DLD1 (cell line): ENCODE data around the gene MYO15A.
"Not testable (repeated sequence)": the region's sequence is repeated elsewhere in the genome, so short reads cannot be mapped to it uniquely, and the experiment has no call there.

Experiments used
- in situ Hi-C: cut with HindIII; loops from 2 replicates; pipeline ENCODE4 v1.10.0; 2017; ENCODE audit warnings: low sequenced_read_pairs

Gene MYO15A

GRCh38 chr17:18206962-18207361 lies 98.4 kb downstream of the MYO15A start:
- in situ Hi-C loops, result no loop called here

- in situ Hi-C loops, result no loop called here
Observed at GRCh38 chr17:18208092-18208491, 99.5 kb downstream of the MYO15A start.

DNA sequence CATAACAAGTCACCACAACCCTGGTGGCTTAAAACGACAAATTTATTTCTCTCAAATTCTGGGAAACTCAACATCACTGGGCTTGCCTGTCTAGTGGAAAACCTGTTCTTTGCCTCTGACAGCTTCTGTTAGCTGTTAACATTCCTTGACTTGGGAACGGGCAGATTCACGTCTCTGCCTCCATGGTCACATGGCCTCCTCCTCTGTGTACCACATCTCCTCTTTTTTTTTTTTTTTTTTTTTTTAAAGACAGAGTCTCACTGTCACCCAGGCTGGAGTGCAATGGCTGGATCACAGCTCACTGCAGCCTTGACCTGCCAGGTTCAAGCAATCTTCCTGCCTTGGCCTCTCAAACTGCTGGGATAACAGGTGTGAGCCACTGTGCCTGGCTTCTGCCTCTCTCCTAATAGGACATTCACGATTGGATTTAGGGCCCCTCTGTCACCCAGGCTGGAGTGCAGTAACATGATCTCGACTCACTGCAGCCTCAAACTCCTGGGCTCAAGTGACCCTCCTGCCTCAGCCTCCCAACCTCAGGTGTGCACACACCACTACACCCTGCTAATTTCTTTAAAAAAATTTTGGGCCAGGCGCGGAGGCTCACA lies 105.2 kb downstream of the MYO15A start:
- in situ Hi-C loops, result no loop called here

DNA sequence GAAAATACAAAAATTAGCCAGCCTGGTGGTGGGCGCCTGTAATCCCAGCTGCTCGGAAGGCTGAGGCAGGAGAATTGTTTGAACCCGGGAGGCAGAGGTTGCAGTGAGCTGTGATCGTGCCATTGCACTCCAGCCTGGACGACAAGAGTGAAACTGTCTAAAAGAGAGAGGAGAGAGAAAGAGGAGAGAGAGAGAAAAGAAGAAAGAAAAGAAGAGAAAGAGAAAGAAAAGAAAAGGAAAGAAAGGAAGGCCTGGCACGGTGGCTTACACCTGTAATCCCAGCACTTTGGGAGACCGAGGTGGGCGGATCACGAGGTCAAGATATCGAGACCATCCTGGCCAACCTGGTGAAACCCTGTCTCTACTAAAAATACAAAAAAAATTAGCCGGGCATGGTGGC lies 108.3 kb downstream of the MYO15A start:
- in situ Hi-C loops, result not testable (repeated sequence)

- in situ Hi-C loops, result no loop called here
Observed at GRCh38 chr17:18217412-18218015, 109.0 kb downstream of the MYO15A start.

DNA sequence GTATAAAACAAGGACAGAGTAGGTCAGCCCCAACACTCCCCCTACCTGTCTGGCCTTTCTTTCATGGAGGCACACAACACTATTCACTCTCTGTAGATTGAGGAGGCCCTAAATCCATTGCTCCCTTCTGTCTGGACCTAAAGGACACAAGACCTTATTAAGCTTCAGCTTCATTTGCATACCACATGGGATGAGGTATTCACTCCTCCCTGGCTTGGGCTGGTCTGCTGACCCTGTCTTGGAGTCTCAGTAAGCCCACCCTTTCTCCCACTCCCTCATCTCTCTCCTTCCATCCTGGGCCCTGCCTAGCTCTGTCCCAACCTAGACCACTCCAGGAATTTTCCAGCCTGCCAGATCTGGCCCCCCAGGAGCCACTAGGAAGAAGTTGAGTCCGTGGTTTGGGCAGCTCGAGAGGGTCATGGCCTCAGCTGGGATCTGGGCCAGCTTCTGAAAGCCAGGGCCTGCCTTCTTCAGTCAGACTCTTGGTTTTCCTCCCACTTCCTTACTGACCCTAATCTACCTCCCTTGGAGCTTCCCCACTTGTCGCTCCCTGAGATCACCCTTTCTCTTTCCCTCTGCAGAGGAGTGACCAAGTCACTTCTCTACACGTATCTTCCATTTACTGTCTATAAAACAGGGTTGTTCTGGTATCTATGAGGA lies 110.3 kb downstream of the MYO15A start:
- in situ Hi-C loops, result no loop called here

DNA sequence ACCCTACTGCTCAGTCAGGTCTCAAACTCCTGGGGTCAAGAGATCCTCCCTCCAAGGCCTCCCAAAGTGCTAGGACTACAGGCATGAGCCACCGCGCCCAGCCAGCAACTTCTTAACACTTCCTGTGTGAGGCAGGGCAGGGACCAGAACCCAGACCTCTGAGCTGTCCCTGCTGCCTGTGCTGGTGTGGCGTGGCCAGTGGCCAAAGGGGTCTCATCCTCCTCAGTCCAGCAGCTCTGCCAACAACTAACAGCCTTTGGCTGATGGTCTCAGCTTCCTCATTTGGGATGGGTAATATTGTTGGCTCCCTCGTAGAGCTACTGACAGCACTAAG lies 115.5 kb downstream of the MYO15A start:
- in situ Hi-C loops, result no loop called here

DNA sequence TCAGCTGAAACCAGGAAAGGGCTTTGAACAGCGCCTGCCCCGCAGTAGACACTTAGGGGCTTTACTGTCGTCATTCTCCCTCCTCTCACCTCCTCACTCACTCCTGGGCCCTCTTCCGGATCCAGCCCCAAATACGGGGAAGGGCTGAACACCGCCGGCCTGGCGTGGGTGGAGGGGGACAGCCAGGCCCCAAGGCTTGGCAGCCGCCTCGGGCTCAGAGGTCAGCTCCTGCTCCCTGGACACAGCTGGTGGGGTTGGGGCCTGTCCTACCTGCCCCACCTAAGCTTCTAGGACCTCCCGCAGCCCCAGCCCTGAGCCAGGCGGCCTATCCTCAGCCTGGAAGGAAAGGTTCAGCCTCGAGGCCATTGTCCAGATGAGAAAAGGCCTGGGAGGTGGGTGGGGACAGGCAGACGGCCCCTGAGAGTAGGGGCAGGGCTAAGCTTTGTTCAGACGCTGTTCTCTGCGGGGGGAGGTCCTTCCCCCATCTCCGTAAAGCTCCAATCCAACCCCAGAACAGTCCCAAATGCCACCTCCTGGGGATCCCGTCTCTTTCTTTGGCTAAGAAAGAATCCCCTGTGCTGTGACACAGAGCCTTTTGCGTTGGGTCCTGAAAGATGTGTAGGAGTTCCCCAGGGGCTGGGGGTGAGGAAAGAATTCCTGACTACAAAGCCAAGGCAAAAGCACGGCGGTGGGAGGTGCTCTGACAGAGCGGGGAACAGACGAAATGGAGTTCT lies 116.0 kb downstream of the MYO15A start:
- in situ Hi-C loops, result no loop called here

DNA sequence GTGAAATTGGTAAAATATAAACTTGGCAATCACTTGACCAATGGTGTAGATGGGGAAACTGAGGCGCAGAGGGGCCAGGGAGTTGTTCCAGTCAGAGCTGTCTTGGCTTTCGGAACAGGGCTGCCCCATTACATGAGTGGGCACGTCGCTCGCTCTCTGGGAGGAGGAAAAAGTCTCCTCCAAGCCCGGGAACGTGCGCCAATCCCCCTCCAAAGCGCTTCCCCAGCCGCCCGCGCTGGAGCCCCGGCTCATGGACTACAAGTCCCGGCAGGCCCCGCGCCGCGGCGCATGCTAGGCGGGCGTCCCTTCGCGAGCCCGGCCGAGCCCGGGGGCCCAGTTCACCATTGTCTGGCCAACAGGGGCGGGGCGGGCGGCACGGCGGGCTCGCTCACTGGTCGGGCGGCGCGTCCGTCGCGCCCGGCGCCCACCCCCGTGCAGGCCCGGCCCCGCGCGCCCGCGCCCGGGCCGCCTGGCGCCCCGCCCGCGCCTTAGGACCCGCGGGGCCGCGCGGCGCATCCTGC lies 116.6 kb downstream of the MYO15A start, which contains the start of gene LLGL1:
LLGL1 (plus strand) TSS at position 515 of the 521 bp plus-strand sequence. CDS start 48 bp downstream, outside the sequence.
- in situ Hi-C loops, result no loop called here

GRCh38 chr17:18225642-18226283 lies 117.2 kb downstream of the MYO15A start:
- in situ Hi-C loops, result no loop called here

- in situ Hi-C loops, result no loop called here
Observed at GRCh38 chr17:18226284-18226945, 117.9 kb downstream of the MYO15A start.

DNA sequence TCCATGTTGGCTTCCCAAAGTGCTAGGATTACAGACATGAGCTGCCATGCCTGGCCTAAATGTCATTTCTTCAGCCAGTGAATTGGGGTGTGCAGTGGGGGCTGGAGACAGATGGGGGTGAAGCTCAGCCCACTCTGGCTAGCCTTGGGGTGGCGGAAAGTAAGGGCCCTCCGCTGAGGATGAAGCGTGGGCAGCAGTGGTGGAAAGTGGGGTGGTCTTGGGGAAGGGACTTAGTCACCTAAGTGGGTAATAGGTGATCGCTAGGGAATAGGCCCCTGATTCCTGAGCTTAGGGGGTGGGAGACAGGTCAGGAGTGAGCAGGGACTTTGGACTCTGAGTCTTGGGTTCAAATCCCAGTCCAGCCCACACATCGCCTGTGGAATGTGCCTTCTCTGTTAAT lies 119.1 kb downstream of the MYO15A start:
- in situ Hi-C loops, result no loop called here

- in situ Hi-C loops, result no loop called here
Observed at GRCh38 chr17:18228176-18228682, 119.7 kb downstream of the MYO15A start.

GRCh38 chr17:18229254-18229653 lies 120.7 kb downstream of the MYO15A start:
- in situ Hi-C loops, result no loop called here
